ENCODE data around the gene PLXNA3.

The PLXNA3 gene

GRCh38 chrX:154464806-154465365 lies 6.8 kb downstream of the PLXNA3 start:
- H3K9me2 ChIP-seq (replicated peaks; ENCODE audit: insufficient read depth, low read length) = no peaks in the 10 kb centered on the region
- H3K27ac ChIP-seq (ENCODE audit: low read length) = no peak overlapping the region
- H3K79me2 ChIP-seq (ENCODE audit: low read length) = peaks cover 3% of the 10 kb centered on the region; the same call in 1 of the 2 replicates
- no peak overlapping the region for H3K4me3 ChIP-seq (ENCODE audit: low read length)
- no peak overlapping the region for H2AFZ ChIP-seq (ENCODE audit: low read length)
- no peaks in the 10 kb centered on the region for H3K27me3 ChIP-seq (replicated peaks; ENCODE audit: insufficient read depth, low read length)
- no peak for TF ChIP-seq CTCF (IDR thresholded peaks at IDR 0.05; ENCODE audit: low read length)
- TF ChIP-seq EZH2 (optimal IDR thresholded peaks at IDR 0.05; ENCODE audit: low read depth, low read length) = no peak
- TF ChIP-seq EZH2phosphoT487 (IDR thresholded peaks at IDR 0.05; ENCODE audit: low read length) = no peak
- no peaks in the 10 kb centered on the region for H4K20me1 ChIP-seq (ENCODE audit: insufficient read depth, low read length)
- H3K4me2 ChIP-seq (ENCODE audit: low read depth, low read length) = no peak overlapping the region
- no peaks in the 10 kb centered on the region for H3F3A ChIP-seq (ENCODE audit: insufficient read depth, low read length)
- no peaks in the 10 kb centered on the region for H3K9me3 ChIP-seq (replicated peaks; ENCODE audit: insufficient read depth, low read length)
- H3K4me1 ChIP-seq (ENCODE audit: low read length) = no peaks in the 10 kb centered on the region
- no peaks in the 10 kb centered on the region for H3K36me3 ChIP-seq (replicated peaks; ENCODE audit: insufficient read depth, low read length)
- no peak for DNase-seq
- no peak overlapping the region for H3K9ac ChIP-seq (ENCODE audit: low read length)

- TF ChIP-seq EZH2phosphoT487 (IDR thresholded peaks at IDR 0.05; ENCODE audit: low read length) (no peak), CTCF (IDR thresholded peaks at IDR 0.05; ENCODE audit: low read length) (no peak), EZH2 (optimal IDR thresholded peaks at IDR 0.05; ENCODE audit: low read depth, low read length) (no peak)
These were observed 7.5 kb downstream of the PLXNA3 start for GRCh38 chrX:154465601-154466000.

GRCh38 chrX:154466036-154466435 lies 8.0 kb downstream of the PLXNA3 start:
- no peak for DNase-seq
- no peaks in the 10 kb centered on the region for H3K4me1 ChIP-seq (ENCODE audit: low read length)
- no peaks in the 10 kb centered on the region for H3K9me2 ChIP-seq (replicated peaks; ENCODE audit: insufficient read depth, low read length)
- H3K4me2 ChIP-seq (ENCODE audit: low read depth, low read length) = no peak overlapping the region
- H4K20me1 ChIP-seq (ENCODE audit: insufficient read depth, low read length) = no peaks in the 10 kb centered on the region
- H3K9ac ChIP-seq (ENCODE audit: low read length) = no peak overlapping the region
- H3K27ac ChIP-seq (ENCODE audit: low read length) = no peak overlapping the region
- no peaks in the 10 kb centered on the region for H3K79me2 ChIP-seq (ENCODE audit: low read length)
- TF ChIP-seq EZH2 (optimal IDR thresholded peaks at IDR 0.05; ENCODE audit: low read depth, low read length) (no peak), CTCF (IDR thresholded peaks at IDR 0.05; ENCODE audit: low read length) (no peak), EZH2phosphoT487 (IDR thresholded peaks at IDR 0.05; ENCODE audit: low read length) (no peak)
- no peak overlapping the region for H2AFZ ChIP-seq (ENCODE audit: low read length)
- no peak overlapping the region for H3K4me3 ChIP-seq (ENCODE audit: low read length)
- H3K27me3 ChIP-seq (replicated peaks; ENCODE audit: insufficient read depth, low read length) = no peaks in the 10 kb centered on the region
- no peaks in the 10 kb centered on the region for H3F3A ChIP-seq (ENCODE audit: insufficient read depth, low read length)
- H3K36me3 ChIP-seq (replicated peaks; ENCODE audit: insufficient read depth, low read length) = no peaks in the 10 kb centered on the region
- H3K9me3 ChIP-seq (replicated peaks; ENCODE audit: insufficient read depth, low read length) = no peaks in the 10 kb centered on the region

More at GRCh38 chrX:154465601-154466000, 7.5 kb downstream of the PLXNA3 start:
- no peak for DNase-seq
- no peaks in the 10 kb centered on the region for H4K20me1 ChIP-seq (ENCODE audit: insufficient read depth, low read length)
- H3K9me2 ChIP-seq (replicated peaks; ENCODE audit: insufficient read depth, low read length) = no peaks in the 10 kb centered on the region
- no peaks in the 10 kb centered on the region for H3K4me1 ChIP-seq (ENCODE audit: low read length)
- no peaks in the 10 kb centered on the region for H3K27me3 ChIP-seq (replicated peaks; ENCODE audit: insufficient read depth, low read length)
- no peaks in the 10 kb centered on the region for H3F3A ChIP-seq (ENCODE audit: insufficient read depth, low read length)
- H3K4me2 ChIP-seq (ENCODE audit: low read depth, low read length) = no peak overlapping the region
- no peaks in the 10 kb centered on the region for H3K9me3 ChIP-seq (replicated peaks; ENCODE audit: insufficient read depth, low read length)
- H3K4me3 ChIP-seq (ENCODE audit: low read length) = no peak overlapping the region
- no peaks in the 10 kb centered on the region for H3K36me3 ChIP-seq (replicated peaks; ENCODE audit: insufficient read depth, low read length)
- H2AFZ ChIP-seq (ENCODE audit: low read length) = no peak overlapping the region
- no peak overlapping the region for H3K27ac ChIP-seq (ENCODE audit: low read length)
- no peaks in the 10 kb centered on the region for H3K79me2 ChIP-seq (ENCODE audit: low read length)
- H3K9ac ChIP-seq (ENCODE audit: low read length) = no peak overlapping the region
